H9 (cell line): Measurements from ENCODE around the gene ZC3H12C. TPM values are rescaled to one million over a fixed set of nuclear protein-coding genes. Genes with fewer than 3 reads are reported as not detected.

Experiments
- DNase-seq: peaks from one replicate; pipeline ENCODE4 v3.0.0-alpha.2; 2017
- H2AFZ ChIP-seq: one replicate; pipeline ENCODE4 v1.6.1; 2013; ENCODE audit warnings: mild to moderate bottlenecking, low read length, control low read depth, moderate library complexity
- H2AK5ac ChIP-seq: 2 replicates; pipeline ENCODE4 v1.6.1; 2013; ENCODE audit warnings: low read length, control low read depth, mixed read lengths; ENCODE audit not compliant: insufficient read length
- H2BK120ac ChIP-seq: one replicate; pipeline ENCODE4 v1.6.1; 2013; ENCODE audit warnings: low read depth, mild to moderate bottlenecking, low read length, control low read depth, inconsistent platforms; ENCODE audit not compliant: poor library complexity, severe bottlenecking
- H2BK12ac ChIP-seq: 2 replicates; pipeline ENCODE4 v1.6.1; 2013; ENCODE audit warnings: low read length, control low read depth, mixed read lengths, low read depth; ENCODE audit not compliant: insufficient read length
- H2BK15ac ChIP-seq: 2 replicates; pipeline ENCODE4 v1.6.1; 2013; ENCODE audit warnings: low read depth, low read length, control low read depth
- H2BK20ac ChIP-seq: one replicate; pipeline ENCODE4 v1.6.1; 2013; ENCODE audit warnings: low read depth, mild to moderate bottlenecking, low read length, control low read depth, inconsistent platforms; ENCODE audit not compliant: poor library complexity, severe bottlenecking
- H2BK5ac ChIP-seq: 2 replicates; pipeline ENCODE4 v1.6.1; 2013; ENCODE audit warnings: low read length, control low read depth, mixed read lengths; ENCODE audit not compliant: insufficient read length
- H3K14ac ChIP-seq: 2 replicates; pipeline ENCODE4 v1.6.1; 2013; ENCODE audit warnings: low read length, control low read depth; ENCODE audit not compliant: insufficient read depth
- H3K18ac ChIP-seq: 2 replicates; pipeline ENCODE4 v1.6.1; 2013; ENCODE audit warnings: low read depth, mild to moderate bottlenecking, mixed read lengths, low read length, control low read depth; ENCODE audit not compliant: insufficient read length
- H3K23ac ChIP-seq: 2 replicates; pipeline ENCODE4 v1.6.1; 2013; ENCODE audit warnings: low read length, control low read depth, mixed read lengths, low read depth; ENCODE audit not compliant: insufficient read length
- H3K23me2 ChIP-seq: 2 replicates; pipeline ENCODE4 v1.6.1; 2013; ENCODE audit warnings: low read depth, mild to moderate bottlenecking, mixed read lengths, low read length, control low read depth; ENCODE audit not compliant: insufficient read length, poor library complexity, severe bottlenecking
- H3K27ac ChIP-seq: 2 replicates; pipeline ENCODE4 v1.5.1; 2013; ENCODE audit warnings: low read length, control low read depth, mixed read lengths, low read depth; ENCODE audit not compliant: insufficient read length
- H3K27me3 ChIP-seq: 2 replicates; pipeline ENCODE4 v1.6.1; 2013; ENCODE audit warnings: low read length, control low read depth, inconsistent platforms; ENCODE audit not compliant: insufficient read depth
- H3K4ac ChIP-seq: 2 replicates; pipeline ENCODE4 v1.6.1; 2013; ENCODE audit warnings: low read depth, mild to moderate bottlenecking, control low read depth, inconsistent platforms, low read length, moderate library complexity
- H3K4me1 ChIP-seq: 2 replicates; pipeline ENCODE4 v1.6.1; 2013; ENCODE audit warnings: low read length, control low read depth, inconsistent platforms; ENCODE audit not compliant: insufficient read depth
- H3K4me2 ChIP-seq: 2 replicates; pipeline ENCODE4 v1.6.1; 2013; ENCODE audit warnings: low read length, control low read depth, mixed read lengths; ENCODE audit not compliant: insufficient read length, insufficient read depth
- H3K56ac ChIP-seq: 2 replicates; pipeline ENCODE4 v1.6.1; 2013; ENCODE audit warnings: low read depth, mild to moderate bottlenecking, mixed read lengths, low read length, control low read depth; ENCODE audit not compliant: insufficient read length
- H3K79me1 ChIP-seq: 2 replicates; pipeline ENCODE4 v1.6.1; 2013; ENCODE audit warnings: low read depth, mild to moderate bottlenecking, moderate library complexity, low read length, control low read depth, inconsistent platforms; ENCODE audit not compliant: insufficient read depth, poor library complexity, severe bottlenecking
- H3K79me2 ChIP-seq: 2 replicates; pipeline ENCODE4 v1.6.1; 2013; ENCODE audit warnings: low read length, control low read depth, inconsistent platforms; ENCODE audit not compliant: insufficient read depth
- H3K9ac ChIP-seq: 2 replicates; pipeline ENCODE4 v1.6.1; 2013; ENCODE audit warnings: low read length, control low read depth, mixed read lengths; ENCODE audit not compliant: insufficient read length; ENCODE audit errors: extremely low read depth
- H3K9me3 ChIP-seq: one replicate; pipeline ENCODE4 v1.6.1; 2013; ENCODE audit warnings: low read depth, low read length, inconsistent platforms; ENCODE audit not compliant: control insufficient read depth
- H3T11ph ChIP-seq: one replicate; pipeline ENCODE4 v1.6.1; 2013; ENCODE audit warnings: mild to moderate bottlenecking, low read length, control low read depth, inconsistent platforms
- H4K20me1 ChIP-seq: one replicate; pipeline ENCODE4 v1.6.1; 2013; ENCODE audit not compliant: control insufficient read depth, insufficient read length, insufficient read depth
- H4K5ac ChIP-seq: 2 replicates; pipeline ENCODE4 v1.6.1; 2013; ENCODE audit warnings: low read depth, mild to moderate bottlenecking, mixed read lengths, low read length, control low read depth; ENCODE audit not compliant: insufficient read length
- H4K8ac ChIP-seq: replicated peaks from 2 replicates; pipeline ENCODE4 v1.6.1; 2013; ENCODE audit warnings: low read length, control low read depth, mixed read lengths, low read depth; ENCODE audit not compliant: insufficient read length
- H4K91ac ChIP-seq: 2 replicates; pipeline ENCODE4 v1.6.1; 2013; ENCODE audit warnings: low read depth, mild to moderate bottlenecking, moderate library complexity, mixed read lengths, low read length, control low read depth; ENCODE audit not compliant: insufficient read length
- H3K27ac Mint-ChIP-seq, 3 experiments: 2 replicates in 2 of 3; 3 replicates in 1 of 3; pipeline ENCODE4 v1.8.0; 2020 to 2021; ENCODE audit warnings: mixed read lengths in 3 of 3, mild to moderate bottlenecking in 1 of 3, moderate library complexity in 1 of 3
- H3K27me3 Mint-ChIP-seq: 2 replicates; pipeline ENCODE4 v1.8.0; 2021; ENCODE audit warnings: low read depth, mild to moderate bottlenecking, moderate library complexity, mixed read lengths
- H3K36me3 Mint-ChIP-seq, 3 experiments: 2 replicates in 2 of 3; 3 replicates in 1 of 3; pipeline ENCODE4 v1.8.0; 2020 to 2021; ENCODE audit warnings: low read depth in 3 of 3, mixed read lengths in 3 of 3; ENCODE audit not compliant: insufficient read depth in 1 of 3
- H3K4me1 Mint-ChIP-seq, 2 experiments: 2 replicates each; pipeline ENCODE4 v1.8.0; 2020; ENCODE audit warnings: mixed read lengths in 2 of 2
- H3K4me3 Mint-ChIP-seq, 2 experiments: 2 replicates in 1 of 2; 3 replicates in 1 of 2; pipeline ENCODE4 v1.8.0; 2020 to 2021; ENCODE audit warnings: mild to moderate bottlenecking in 2 of 2, mixed read lengths in 2 of 2, moderate library complexity in 1 of 2
- H3K9me3 Mint-ChIP-seq, 2 experiments: 2 replicates in 1 of 2; 3 replicates in 1 of 2; pipeline ENCODE4 v1.8.0; 2020; ENCODE audit warnings: mild to moderate bottlenecking in 2 of 2, mixed read lengths in 2 of 2, moderate library complexity in 1 of 2
- WGBS: extraction: QIAGEN DNeasy Blood & Tissue Kit; methylation state at CpG from one replicate; pipeline ENCODE4 v1.1.7; 2013; ENCODE audit warnings: missing lambda C conversion rate, low lambda C conversion rate, mixed read lengths; ENCODE audit not compliant: insufficient read length; ENCODE audit errors: extremely low coverage; 5-methylcytosine and 5-hydroxymethylcytosine counted together
- total RNA-seq: library from RNA; stranded (reverse); gene quantifications from 2 replicates; pipeline ENCODE4 v1.2.1, GENCODE V29; 2021
- TF ChIP-seq, protein P1 (sequence below): fragments of 200-600 bp; sonication (generic); conservative IDR thresholded peaks from 3 replicates; pipeline ENCODE4 v1.8.0; 2021; ENCODE audit warnings: antibody characterized with exemption, mild to moderate bottlenecking

The ZC3H12C gene
- total RNA-seq, 1 experiment from 2014 or later = 4.8 TPM

DNA sequence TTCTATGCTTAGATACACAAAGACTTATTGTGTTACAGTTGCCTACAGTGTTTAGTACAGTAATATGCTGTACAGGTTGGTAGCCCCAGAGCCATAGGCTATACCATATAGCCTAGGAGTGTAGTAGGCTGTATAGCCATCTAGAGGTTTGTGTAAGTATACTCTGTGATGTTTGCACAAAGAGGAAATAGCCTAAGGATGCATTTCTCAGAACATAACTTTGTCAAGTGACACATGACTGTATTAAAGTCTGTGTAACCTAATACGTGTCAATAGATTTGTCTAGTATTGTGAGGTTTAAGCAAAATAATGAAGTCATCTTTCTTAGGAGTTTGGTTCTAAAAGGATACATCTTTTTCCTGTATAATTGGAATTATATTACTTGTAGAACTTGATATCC, 5.5 kb downstream of the ZC3H12C start:
- H3K27me3 Mint-ChIP-seq = peaks cover 9% of the 10 kb centered on the region
- no peak for DNase-seq
- H2BK120ac ChIP-seq = no peak overlapping the region
- no peaks in the 10 kb centered on the region for H4K20me1 ChIP-seq
- H4K8ac ChIP-seq = no peak overlapping the region
- no peak overlapping the region for H3K27ac ChIP-seq
- no peak overlapping the region for H3K4me3 Mint-ChIP-seq
- peaks cover 4 to 13% (median 12%) of the 10 kb centered on the region in 3 experiments; a peak in 6 of 7 replicates for H3K36me3 Mint-ChIP-seq
- H3K9me3 Mint-ChIP-seq = peaks cover 0 to 4% of the 10 kb centered on the region in 2 experiments; a peak in 4 of 5 replicates
- no peaks in the 10 kb centered on the region for H3K9me3 ChIP-seq
- no CpG with 5 or more reads among the region's 1 CpG for WGBS
- no peak overlapping the region for H3K18ac ChIP-seq
- H4K5ac ChIP-seq = no peak overlapping the region
- peaks cover 5% of the 10 kb centered on the region for H3K23me2 ChIP-seq
- no peak overlapping the region for H3K56ac ChIP-seq
- H4K91ac ChIP-seq = no peak overlapping the region
- no peak overlapping the region for H2AFZ ChIP-seq
- no peak overlapping the region for H2BK20ac ChIP-seq
- no peak overlapping the region for H2BK15ac ChIP-seq
- H3K79me1 ChIP-seq = no peaks in the 10 kb centered on the region
- peaks cover 12 to 14% of the 10 kb centered on the region in 2 experiments for H3K4me1 Mint-ChIP-seq
- no peak overlapping the region for H2BK5ac ChIP-seq
- no peak overlapping the region for H3K23ac ChIP-seq
- H3K79me2 ChIP-seq = no peaks in the 10 kb centered on the region
- no peaks in the 10 kb centered on the region; the same call in 1 of the 2 replicates for H3K27me3 ChIP-seq
- no peak overlapping the region for H3K27ac Mint-ChIP-seq
- peaks cover 4% of the 10 kb centered on the region; the same call in 1 of the 2 replicates for H3K4me1 ChIP-seq
- no peak overlapping the region for H2BK12ac ChIP-seq
- H3K14ac ChIP-seq = no peak overlapping the region
- no peak overlapping the region for H3K9ac ChIP-seq
- no peak overlapping the region for H3T11ph ChIP-seq
- no peak overlapping the region for H3K4me2 ChIP-seq
- no peak overlapping the region for H3K4ac ChIP-seq
- no peak overlapping the region for H2AK5ac ChIP-seq
- TF ChIP-seq, protein P1, sequence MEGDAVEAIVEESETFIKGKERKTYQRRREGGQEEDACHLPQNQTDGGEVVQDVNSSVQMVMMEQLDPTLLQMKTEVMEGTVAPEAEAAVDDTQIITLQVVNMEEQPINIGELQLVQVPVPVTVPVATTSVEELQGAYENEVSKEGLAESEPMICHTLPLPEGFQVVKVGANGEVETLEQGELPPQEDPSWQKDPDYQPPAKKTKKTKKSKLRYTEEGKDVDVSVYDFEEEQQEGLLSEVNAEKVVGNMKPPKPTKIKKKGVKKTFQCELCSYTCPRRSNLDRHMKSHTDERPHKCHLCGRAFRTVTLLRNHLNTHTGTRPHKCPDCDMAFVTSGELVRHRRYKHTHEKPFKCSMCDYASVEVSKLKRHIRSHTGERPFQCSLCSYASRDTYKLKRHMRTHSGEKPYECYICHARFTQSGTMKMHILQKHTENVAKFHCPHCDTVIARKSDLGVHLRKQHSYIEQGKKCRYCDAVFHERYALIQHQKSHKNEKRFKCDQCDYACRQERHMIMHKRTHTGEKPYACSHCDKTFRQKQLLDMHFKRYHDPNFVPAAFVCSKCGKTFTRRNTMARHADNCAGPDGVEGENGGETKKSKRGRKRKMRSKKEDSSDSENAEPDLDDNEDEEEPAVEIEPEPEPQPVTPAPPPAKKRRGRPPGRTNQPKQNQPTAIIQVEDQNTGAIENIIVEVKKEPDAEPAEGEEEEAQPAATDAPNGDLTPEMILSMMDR = no peak
